GM12878 (cell line): ENCODE measurements around the gene GPC6. TPM values are rescaled to one million over a fixed set of nuclear protein-coding genes. Genes with fewer than 3 reads are reported as not detected.

Source experiments
- ATAC-seq: fragments of 200-7000 bp; cut with Tn5 transposase; 3 replicates; pipeline ENCODE4 v1.9.1; 2020; ENCODE audit warnings: mild to moderate bottlenecking, moderate library complexity
- BruUV-seq: library from RNA; stranded (reverse); fragments of 400-500 nt; replicated peaks from 2 replicates; lab custom pipeline; 2021; lab: Mats Ljungman, UMichigan
- CTCF ChIA-PET: fragments of 300-600 bp; sonication (Branson Sonifier 250); formaldehyde crosslinking; extraction: SDS; loops from one replicate; lab custom pipeline; 2021; ENCODE audit warnings: inconsistent platforms; lab: Yijun Ruan, JAX
- POLR2A ChIA-PET: fragments of 350-600 bp; formaldehyde crosslinking; extraction: SDS; loops from one replicate; lab custom pipeline; 2021; ENCODE audit warnings: inconsistent platforms; lab: Charles Lee
- RAD21 ChIA-PET: fragments of 300-600 bp; sonication (Branson Sonifier 250); formaldehyde crosslinking; loops from one replicate; lab custom pipeline; 2023; ENCODE audit warnings: antibody characterized with exemption; ENCODE audit not compliant: unreplicated experiment; lab: Charles Lee
- SMC1A ChIA-PET: fragments of 300-600 bp; sonication (Branson Sonifier 250); formaldehyde crosslinking; loops from one replicate; lab custom pipeline; 2023; ENCODE audit not compliant: unreplicated experiment, uncharacterized antibody; lab: Charles Lee
- DNase-seq: peaks from one replicate; pipeline ENCODE4 v3.0.0-alpha.2; 2011; ENCODE audit warnings: low read depth, low spot score
- FAIRE-seq: peaks from 3 replicates; lab custom pipeline; 2011; peaks lifted over from hg19 to GRCh38; lab: Jason Lieb, UNC
- H2AFZ ChIP-seq: 2 replicates; pipeline ENCODE4 v1.6.0; 2011; ENCODE audit warnings: low read depth, low read length, control low read depth; ENCODE audit not compliant: control insufficient read depth
- H3K27ac ChIP-seq: 2 replicates; pipeline ENCODE4 v1.5.1; 2011; ENCODE audit warnings: control low read depth; ENCODE audit not compliant: control insufficient read depth, insufficient read depth
- H3K27me3 ChIP-seq, 2 experiments: replicated peaks in 1 of 2; 2 replicates each; pipeline versions ENCODE4 v1.6.0 to v1.6.1; 2011; ENCODE audit warnings: low read length in 1 of 2; ENCODE audit not compliant: control insufficient read depth in 2 of 2, insufficient read depth in 2 of 2
- H3K36me3 ChIP-seq, 2 experiments: 2 replicates each; pipeline ENCODE4 v1.5.1; 2011; ENCODE audit warnings: low read length in 1 of 2; ENCODE audit not compliant: control insufficient read depth in 2 of 2, insufficient read depth in 2 of 2
- H3K4me1 ChIP-seq: 2 replicates; pipeline ENCODE4 v1.6.1; 2011; ENCODE audit warnings: mild to moderate bottlenecking, low read length, moderate library complexity, mixed read lengths; ENCODE audit not compliant: control insufficient read depth, insufficient read depth
- H3K4me2 ChIP-seq: 2 replicates; pipeline ENCODE4 v1.6.0; 2011; ENCODE audit warnings: control low read depth; ENCODE audit not compliant: control insufficient read depth, insufficient read depth
- H3K4me3 ChIP-seq: fragments of 200-600 bp; sonication (generic); 2 replicates; pipeline ENCODE4 v1.5.1; 2016
- H3K79me2 ChIP-seq: 2 replicates; pipeline ENCODE4 v1.6.0; 2011; ENCODE audit warnings: low read length; ENCODE audit not compliant: control insufficient read depth, insufficient read depth
- H3K9ac ChIP-seq: 2 replicates; pipeline ENCODE4 v1.8.0; 2011; ENCODE audit warnings: low read length, control low read depth, mixed read lengths; ENCODE audit not compliant: control insufficient read depth, insufficient read depth
- H3K9me3 ChIP-seq: replicated peaks from 3 replicates; pipeline ENCODE4 v1.5.1; 2011; ENCODE audit warnings: mild to moderate bottlenecking, low read length; ENCODE audit not compliant: control insufficient read depth, insufficient read depth
- H4K20me1 ChIP-seq: 2 replicates; pipeline ENCODE4 v1.6.0; 2011; ENCODE audit not compliant: control insufficient read depth, insufficient read depth
- EZH2 ChIP-seq: IDR thresholded peaks from 2 replicates; pipeline ENCODE4 v1.6.1; 2012; ENCODE audit warnings: low read depth, mild to moderate bottlenecking, control low read depth, inconsistent platforms, low read length, borderline replicate concordance; ENCODE audit not compliant: control insufficient read depth
- IKZF1 ChIP-seq: fragments of 450-650 bp; conservative IDR thresholded peaks from 2 replicates; pipeline ENCODE4 v1.6.1; 2017; ENCODE audit warnings: antibody characterized with exemption, mild to moderate bottlenecking
- IRF4 ChIP-seq: IDR thresholded peaks from 2 replicates; pipeline ENCODE4 v1.6.1; 2011; ENCODE audit warnings: low read depth, low read length
- KLF5 ChIP-seq: fragments of 450-650 bp; IDR thresholded peaks from 2 replicates; pipeline ENCODE4 v1.6.1; 2014; ENCODE audit warnings: mild to moderate bottlenecking; ENCODE audit not compliant: partially characterized antibody
- MEF2B ChIP-seq: fragments of 450-650 bp; IDR thresholded peaks from 2 replicates; pipeline ENCODE4 v1.6.1; 2018; ENCODE audit warnings: mild to moderate bottlenecking, moderate library complexity; ENCODE audit not compliant: partially characterized antibody, poor library complexity, severe bottlenecking
- MTA2 ChIP-seq: fragments of 450-650 bp; IDR thresholded peaks from 2 replicates; pipeline ENCODE4 v1.6.1; 2016; ENCODE audit warnings: low read depth, mild to moderate bottlenecking, moderate library complexity
- MTA3 ChIP-seq: IDR thresholded peaks from 2 replicates; pipeline ENCODE4 v1.6.1; 2012; ENCODE audit warnings: low read length, inconsistent platforms, borderline replicate concordance
- SREBF2 ChIP-seq: IDR thresholded peaks from 2 replicates; pipeline ENCODE4 v1.6.1; 2012; ENCODE audit warnings: mild to moderate bottlenecking, low read length
- STAT1 ChIP-seq: fragments of 450-650 bp; conservative IDR thresholded peaks from 2 replicates; pipeline ENCODE4 v1.6.1; 2014; ENCODE audit warnings: antibody characterized with exemption, mild to moderate bottlenecking
- TCF3 ChIP-seq: IDR thresholded peaks from 2 replicates; pipeline ENCODE4 v1.6.1; 2012; ENCODE audit warnings: low read depth, mild to moderate bottlenecking, low read length, borderline replicate concordance; ENCODE audit not compliant: insufficient read depth
- WRNIP1 ChIP-seq: IDR thresholded peaks from 2 replicates; pipeline ENCODE4 v1.6.1; 2011; ENCODE audit warnings: low read depth, low read length, improper control_type of control experiment, borderline replicate concordance
- ZNF274 ChIP-seq: IDR thresholded peaks from one replicate; pipeline ENCODE4 v1.8.0; 2011; ENCODE audit not compliant: insufficient read length, insufficient read depth
- WGBS: methylation state at CpG from one replicate; pipeline ENCODE4 v1.1.6; 2016; ENCODE audit warnings: low lambda C conversion rate; ENCODE audit not compliant: insufficient replicate concordance, insufficient coverage; ENCODE audit errors: missing lambda C conversion rate; 5-methylcytosine and 5-hydroxymethylcytosine counted together
- in situ Hi-C: fragments of 300-500 bp; cut with MboI; formaldehyde crosslinking; loops from 9 replicates; pipeline ENCODE4 v1.14.3; 2018; ENCODE audit warnings: mixed read lengths
- intact Hi-C: fragments of 100-400 bp; cut with micrococcal nuclease; formaldehyde crosslinking; loops from one replicate; pipeline ENCODE4 v1.14.2; 2022; ENCODE audit not compliant: unreplicated experiment
- polyA plus RNA-seq, 11 experiments: library from polyadenylated mRNA; depleted of rRNA in 4 of 11; unstranded in 6 of 11; stranded (reverse) in 5 of 11; fragments of >200 nt; fragmentation: Nextera tagmentation in 4 of 11; fragmentation: Illumina TruSeq in 1 of 11; extraction: Ambion mirVana in 4 of 11; extraction: Trizol in 1 of 11; gene quantifications; 1 replicate in 1 of 11; 2 replicates in 10 of 11; pipeline versions ENCODE4 v1.2.1 to v1.2.3, GENCODE V29; 2011 to 2016; ENCODE audit warnings: inconsistent platforms in 2 of 11, missing spikeins in 2 of 11, low read depth in 1 of 11
- total RNA-seq, 4 experiments: library from RNA; depleted of rRNA in 3 of 4; stranded (reverse); fragments of >200 nt in 3 of 4; fragmentation: Illumina TruSeq in 1 of 4; extraction: Trizol in 1 of 4; gene quantifications; 2 replicates each; pipeline versions ENCODE4 v1.2.1 to v1.2.3, GENCODE V29; 2013 to 2021
- TF ChIP-seq, protein P1 (sequence below): fragments of 450-650 bp; formaldehyde crosslinking; IDR thresholded peaks from 2 replicates; pipeline ENCODE4 v1.4.0; 2020; ENCODE audit warnings: mild to moderate bottlenecking, moderate library complexity
- TF ChIP-seq, protein P2 (sequence below): fragments of 450-650 bp; IDR thresholded peaks from 2 replicates; pipeline ENCODE4 v1.6.1; 2016; ENCODE audit warnings: mild to moderate bottlenecking
- TF ChIP-seq, protein P3 (sequence below): fragments of 450-650 bp; IDR thresholded peaks from 2 replicates; pipeline ENCODE4 v1.6.1; 2017; ENCODE audit warnings: borderline replicate concordance
- TF ChIP-seq, protein P4 (sequence below): fragments of 150-350 bp; IDR thresholded peaks from 2 replicates; pipeline ENCODE4 v1.6.1; 2014; ENCODE audit warnings: mild to moderate bottlenecking, low read depth, low read length

GPC6 gene
- total and polyA plus RNA-seq, 10 of the 15 experiments (the other 5 are each of a cell fraction or from before 2014, with no cell fraction given) = 0.03 to 0.04 (median 0.03) TPM; not detected in 7

DNA sequence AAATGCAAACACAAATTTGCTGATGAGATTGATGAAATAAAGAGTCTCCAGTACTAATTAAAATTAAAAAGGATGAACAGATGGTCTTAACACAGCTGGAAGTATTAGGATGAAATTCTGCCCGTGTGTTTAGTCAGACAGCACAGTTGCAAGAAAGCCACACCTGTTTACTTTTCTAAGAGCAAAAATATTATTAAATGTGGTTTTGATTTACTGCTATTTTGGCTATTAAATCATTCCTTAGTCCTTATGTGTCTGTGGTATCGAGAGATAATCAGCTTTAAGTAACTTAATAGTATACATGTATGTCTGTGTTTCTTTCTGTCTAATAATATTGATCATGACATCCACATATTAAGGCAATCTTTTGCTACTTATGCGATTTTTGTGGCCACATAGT lies 494.9 kb downstream of the GPC6 start (continued):
- TF ChIP-seq, protein P1, sequence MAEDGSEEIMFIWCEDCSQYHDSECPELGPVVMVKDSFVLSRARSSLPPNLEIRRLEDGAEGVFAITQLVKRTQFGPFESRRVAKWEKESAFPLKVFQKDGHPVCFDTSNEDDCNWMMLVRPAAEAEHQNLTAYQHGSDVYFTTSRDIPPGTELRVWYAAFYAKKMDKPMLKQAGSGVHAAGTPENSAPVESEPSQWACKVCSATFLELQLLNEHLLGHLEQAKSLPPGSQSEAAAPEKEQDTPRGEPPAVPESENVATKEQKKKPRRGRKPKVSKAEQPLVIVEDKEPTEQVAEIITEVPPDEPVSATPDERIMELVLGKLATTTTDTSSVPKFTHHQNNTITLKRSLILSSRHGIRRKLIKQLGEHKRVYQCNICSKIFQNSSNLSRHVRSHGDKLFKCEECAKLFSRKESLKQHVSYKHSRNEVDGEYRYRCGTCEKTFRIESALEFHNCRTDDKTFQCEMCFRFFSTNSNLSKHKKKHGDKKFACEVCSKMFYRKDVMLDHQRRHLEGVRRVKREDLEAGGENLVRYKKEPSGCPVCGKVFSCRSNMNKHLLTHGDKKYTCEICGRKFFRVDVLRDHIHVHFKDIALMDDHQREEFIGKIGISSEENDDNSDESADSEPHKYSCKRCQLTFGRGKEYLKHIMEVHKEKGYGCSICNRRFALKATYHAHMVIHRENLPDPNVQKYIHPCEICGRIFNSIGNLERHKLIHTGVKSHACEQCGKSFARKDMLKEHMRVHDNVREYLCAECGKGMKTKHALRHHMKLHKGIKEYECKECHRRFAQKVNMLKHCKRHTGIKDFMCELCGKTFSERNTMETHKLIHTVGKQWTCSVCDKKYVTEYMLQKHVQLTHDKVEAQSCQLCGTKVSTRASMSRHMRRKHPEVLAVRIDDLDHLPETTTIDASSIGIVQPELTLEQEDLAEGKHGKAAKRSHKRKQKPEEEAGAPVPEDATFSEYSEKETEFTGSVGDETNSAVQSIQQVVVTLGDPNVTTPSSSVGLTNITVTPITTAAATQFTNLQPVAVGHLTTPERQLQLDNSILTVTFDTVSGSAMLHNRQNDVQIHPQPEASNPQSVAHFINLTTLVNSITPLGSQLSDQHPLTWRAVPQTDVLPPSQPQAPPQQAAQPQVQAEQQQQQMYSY (CRISPR knock-in tag) = no peak
- TF ChIP-seq MTA3 (no peak), WRNIP1 (no peak), EZH2 (no peak), KLF5 (no peak)

DNA sequence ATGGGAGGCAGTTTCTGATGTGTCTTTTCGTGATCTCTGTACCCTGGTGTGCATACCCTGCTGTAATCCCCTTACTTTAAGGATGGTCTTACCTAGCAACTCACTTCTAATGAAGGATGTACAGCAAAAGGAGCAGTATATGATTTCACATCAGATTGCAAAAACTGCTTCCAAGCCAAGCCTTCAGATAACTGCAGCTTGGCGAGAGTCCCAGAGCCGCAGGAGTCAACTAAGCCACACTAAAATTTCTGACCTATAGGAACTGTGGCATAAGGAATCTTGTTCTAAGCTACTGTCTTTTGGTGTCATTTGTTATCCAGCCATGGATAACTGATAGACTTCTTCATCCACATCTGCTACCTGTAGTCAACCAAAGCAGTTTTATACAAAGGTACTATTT lies 496.7 kb downstream of the GPC6 start:
- RAD21 ChIA-PET = no interaction called here
- DNase-seq = no peak
- H3K4me3 ChIP-seq = no peak overlapping the region
- no peak for FAIRE-seq
- SMC1A ChIA-PET = interaction anchor here (0.8 kb wide), 1 partner anchor 15 kb away, joined by 3 read pairs; no protein-coding TSS in a partner anchor
- H2AFZ ChIP-seq = no peak overlapping the region
- no peak for ATAC-seq
- no peaks in the 10 kb centered on the region for H3K9me3 ChIP-seq
- H4K20me1 ChIP-seq = no peaks in the 10 kb centered on the region
- no peaks in the 10 kb centered on the region for H3K27me3 ChIP-seq
- in situ Hi-C loops (no loop called here), intact Hi-C loops (no loop called here)
- WGBS = 41% methylated on average over 3 of the region's 3 CpGs
- H3K4me2 ChIP-seq = no peak overlapping the region
- H3K36me3 ChIP-seq = no peaks in the 10 kb centered on the region
- no TSS peak for BruUV-seq
- no peak overlapping the region for H3K9ac ChIP-seq
- no peak overlapping the region for H3K27ac ChIP-seq
- CTCF ChIA-PET = no interaction called here
- no peaks in the 10 kb centered on the region for H3K79me2 ChIP-seq
- H3K4me1 ChIP-seq = no peaks in the 10 kb centered on the region
- POLR2A ChIA-PET = no interaction called here
- TF ChIP-seq TCF3 (no peak), STAT1 (no peak), KLF5 (no peak), IRF4 (no peak), IKZF1 (no peak), ZNF274 (no peak), SREBF2 (no peak), MEF2B (no peak), MTA2 (no peak)
- TF ChIP-seq, protein P2, sequence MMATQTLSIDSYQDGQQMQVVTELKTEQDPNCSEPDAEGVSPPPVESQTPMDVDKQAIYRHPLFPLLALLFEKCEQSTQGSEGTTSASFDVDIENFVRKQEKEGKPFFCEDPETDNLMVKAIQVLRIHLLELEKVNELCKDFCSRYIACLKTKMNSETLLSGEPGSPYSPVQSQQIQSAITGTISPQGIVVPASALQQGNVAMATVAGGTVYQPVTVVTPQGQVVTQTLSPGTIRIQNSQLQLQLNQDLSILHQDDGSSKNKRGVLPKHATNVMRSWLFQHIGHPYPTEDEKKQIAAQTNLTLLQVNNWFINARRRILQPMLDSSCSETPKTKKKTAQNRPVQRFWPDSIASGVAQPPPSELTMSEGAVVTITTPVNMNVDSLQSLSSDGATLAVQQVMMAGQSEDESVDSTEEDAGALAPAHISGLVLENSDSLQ = no peak
- TF ChIP-seq, protein P3, sequence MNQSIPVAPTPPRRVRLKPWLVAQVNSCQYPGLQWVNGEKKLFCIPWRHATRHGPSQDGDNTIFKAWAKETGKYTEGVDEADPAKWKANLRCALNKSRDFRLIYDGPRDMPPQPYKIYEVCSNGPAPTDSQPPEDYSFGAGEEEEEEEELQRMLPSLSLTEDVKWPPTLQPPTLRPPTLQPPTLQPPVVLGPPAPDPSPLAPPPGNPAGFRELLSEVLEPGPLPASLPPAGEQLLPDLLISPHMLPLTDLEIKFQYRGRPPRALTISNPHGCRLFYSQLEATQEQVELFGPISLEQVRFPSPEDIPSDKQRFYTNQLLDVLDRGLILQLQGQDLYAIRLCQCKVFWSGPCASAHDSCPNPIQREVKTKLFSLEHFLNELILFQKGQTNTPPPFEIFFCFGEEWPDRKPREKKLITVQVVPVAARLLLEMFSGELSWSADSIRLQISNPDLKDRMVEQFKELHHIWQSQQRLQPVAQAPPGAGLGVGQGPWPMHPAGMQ = no peak
- TF ChIP-seq, protein P4, sequence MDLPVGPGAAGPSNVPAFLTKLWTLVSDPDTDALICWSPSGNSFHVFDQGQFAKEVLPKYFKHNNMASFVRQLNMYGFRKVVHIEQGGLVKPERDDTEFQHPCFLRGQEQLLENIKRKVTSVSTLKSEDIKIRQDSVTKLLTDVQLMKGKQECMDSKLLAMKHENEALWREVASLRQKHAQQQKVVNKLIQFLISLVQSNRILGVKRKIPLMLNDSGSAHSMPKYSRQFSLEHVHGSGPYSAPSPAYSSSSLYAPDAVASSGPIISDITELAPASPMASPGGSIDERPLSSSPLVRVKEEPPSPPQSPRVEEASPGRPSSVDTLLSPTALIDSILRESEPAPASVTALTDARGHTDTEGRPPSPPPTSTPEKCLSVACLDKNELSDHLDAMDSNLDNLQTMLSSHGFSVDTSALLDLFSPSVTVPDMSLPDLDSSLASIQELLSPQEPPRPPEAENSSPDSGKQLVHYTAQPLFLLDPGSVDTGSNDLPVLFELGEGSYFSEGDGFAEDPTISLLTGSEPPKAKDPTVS = no peak
